HuH-7.5 (cell line): Measurements from ENCODE around the gene HOXD13.

Experiments
- DNase-seq: peaks from one replicate; pipeline ENCODE4 v3.0.0; 2011; ENCODE audit warnings: low spot score

Gene HOXD13

DNA sequence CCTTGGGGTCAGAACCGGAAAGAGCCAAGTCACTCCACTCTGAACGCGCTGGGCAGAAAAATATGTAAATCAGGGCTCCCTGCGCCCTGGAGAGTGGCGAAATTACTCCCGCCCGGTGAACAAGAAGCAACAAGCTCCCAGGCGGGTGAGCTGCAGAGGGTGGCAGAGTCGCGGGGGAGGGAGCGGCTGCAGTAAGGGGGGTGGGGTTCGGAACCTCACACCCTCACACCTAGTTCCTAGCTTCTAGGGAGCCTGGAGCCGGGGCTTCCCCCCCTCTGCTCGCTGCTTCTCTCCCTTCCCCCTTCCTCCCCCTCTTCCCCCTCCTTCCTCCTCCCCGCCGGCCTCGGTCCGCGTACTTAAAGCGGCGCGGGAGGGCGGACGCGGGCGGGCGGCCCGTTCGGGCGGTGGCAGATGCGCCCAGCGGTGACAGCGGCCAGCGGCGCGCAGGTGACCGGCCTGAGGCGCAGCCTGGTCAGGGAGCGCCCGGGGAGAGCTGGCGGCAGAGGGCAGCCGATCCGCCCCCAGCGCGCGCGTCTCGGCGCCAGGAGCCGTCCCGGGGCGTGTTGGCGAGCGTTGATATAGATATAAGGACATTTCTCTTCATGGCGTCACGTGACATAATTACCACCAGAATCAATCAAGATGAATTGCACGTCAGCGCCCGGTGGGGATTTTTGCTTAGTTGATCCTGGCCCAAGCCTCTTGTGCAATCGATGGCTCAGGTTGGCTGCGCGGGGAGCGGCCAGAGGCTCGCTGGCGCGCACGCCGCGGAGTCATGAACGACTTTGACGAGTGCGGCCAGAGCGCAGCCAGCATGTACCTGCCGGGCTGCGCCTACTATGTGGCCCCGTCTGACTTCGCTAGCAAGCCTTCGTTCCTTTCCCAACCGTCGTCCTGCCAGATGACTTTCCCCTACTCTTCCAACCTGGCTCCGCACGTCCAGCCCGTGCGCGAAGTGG lies 14.3 kb downstream of the HOXD13 start, which contains the start of gene HOXD11:
TSS of gene HOXD11 (plus strand) at position 700 of the 959 bp plus-strand sequence. CDS start at position 776, 76 bp downstream.
- peak; percentile 91 for DNase-seq

DNA sequence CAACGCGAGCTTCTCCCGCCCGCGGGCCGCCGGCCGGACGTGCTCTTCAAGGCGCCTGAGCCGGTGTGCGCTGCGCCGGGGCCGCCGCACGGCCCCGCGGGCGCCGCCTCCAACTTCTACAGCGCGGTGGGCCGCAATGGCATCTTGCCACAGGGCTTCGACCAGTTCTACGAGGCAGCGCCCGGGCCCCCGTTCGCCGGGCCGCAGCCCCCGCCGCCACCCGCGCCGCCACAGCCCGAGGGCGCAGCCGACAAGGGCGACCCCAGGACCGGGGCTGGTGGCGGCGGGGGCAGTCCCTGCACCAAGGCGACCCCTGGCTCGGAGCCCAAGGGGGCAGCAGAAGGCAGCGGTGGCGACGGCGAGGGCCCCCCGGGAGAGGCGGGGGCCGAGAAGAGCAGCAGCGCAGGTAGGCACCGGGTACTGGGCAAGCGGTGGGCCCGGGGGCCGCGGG lies 15.2 kb downstream of the HOXD13 start:
- DNase-seq = no peak

DNA sequence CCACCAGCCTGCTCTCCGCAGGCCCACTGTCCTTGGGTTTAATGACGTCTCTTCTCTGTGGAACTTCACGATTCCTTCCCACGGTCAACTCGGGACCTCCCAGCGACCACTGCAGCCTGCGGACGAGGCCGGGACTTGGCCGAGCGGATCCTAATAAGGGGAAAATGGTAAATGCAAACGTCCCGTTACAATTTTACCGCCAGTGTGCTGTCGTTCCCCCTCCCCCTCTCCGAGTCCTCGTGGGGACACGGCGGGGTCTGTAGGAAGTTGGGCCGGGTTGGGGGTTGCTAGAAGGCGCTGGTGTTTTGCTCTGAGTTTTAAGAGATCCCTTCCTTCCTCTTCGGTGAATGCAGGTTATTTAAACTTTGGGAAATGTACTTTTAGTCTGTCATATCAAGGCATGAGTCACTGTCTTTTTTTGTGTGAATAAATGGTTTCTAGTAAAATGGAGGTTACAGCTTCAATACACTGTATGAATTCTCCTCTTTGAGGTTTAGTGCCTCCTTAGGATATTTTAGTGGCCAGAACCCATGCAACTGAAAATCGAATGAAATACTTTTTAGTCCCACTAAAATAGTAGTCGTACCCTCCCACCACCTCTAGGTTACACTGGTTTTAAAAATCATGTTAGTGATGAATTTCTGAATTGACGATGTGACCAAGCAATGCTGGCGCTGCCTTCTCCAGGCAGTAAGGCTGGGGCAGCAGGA lies 16.8 kb downstream of the HOXD13 start:
- DNase-seq = no peak

GRCh38 chr2:176109946-176110345 lies 17.4 kb downstream of the HOXD13 start:
- no peak for DNase-seq

- DNase-seq = no peak
Observed at GRCh38 chr2:176110415-176111308, 18.1 kb downstream of the HOXD13 start.

- peak; percentile 95 for DNase-seq
Observed at GRCh38 chr2:176111309-176111663, 18.8 kb downstream of the HOXD13 start.

- no peak for DNase-seq
Observed at GRCh38 chr2:176111846-176112374, 19.4 kb downstream of the HOXD13 start.

DNA sequence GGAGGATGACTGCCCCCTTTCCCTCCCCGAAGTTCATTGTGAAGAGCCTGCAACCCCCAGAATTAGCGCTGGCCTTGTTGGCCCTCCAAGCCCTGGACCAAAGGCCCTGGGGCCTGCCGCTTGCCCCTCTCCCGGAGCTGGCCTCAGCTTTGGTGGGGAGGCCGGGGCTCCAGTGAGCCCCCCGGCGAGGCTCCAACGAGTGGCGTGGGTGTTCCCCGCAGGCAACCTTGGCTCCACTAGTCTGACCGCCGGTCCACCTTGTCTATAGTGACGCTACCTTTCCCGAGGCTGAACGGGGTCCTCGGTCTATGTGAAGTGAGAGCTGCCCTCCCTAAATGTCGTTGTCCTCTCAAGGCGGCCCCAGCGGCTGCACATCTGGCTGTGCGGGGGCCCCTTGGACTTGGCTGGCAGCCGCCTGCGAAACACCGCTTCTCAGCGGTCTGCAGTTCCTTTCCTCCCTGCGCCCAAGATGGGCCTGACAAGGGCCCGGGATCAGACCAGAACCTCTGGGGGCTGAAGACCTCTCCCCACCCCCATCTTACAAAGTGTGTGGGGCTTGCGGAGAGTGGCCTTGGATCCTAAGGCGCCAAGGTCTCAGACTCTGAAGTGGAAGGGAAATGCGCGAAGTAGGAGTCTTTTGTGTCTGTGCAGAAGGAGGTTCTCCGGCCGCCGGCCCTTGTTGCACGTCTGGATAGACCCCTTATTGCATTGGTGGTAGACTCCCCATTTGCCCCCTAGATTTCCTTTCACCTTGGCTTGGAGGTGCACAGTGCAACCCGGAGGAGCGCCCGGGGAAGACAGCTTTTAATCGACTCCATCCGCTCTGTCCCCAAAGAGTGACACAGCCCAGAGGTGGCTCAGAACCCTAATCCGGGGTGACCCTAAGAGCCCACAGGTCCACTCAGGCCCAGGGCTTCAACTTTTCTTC lies 20.1 kb downstream of the HOXD13 start:
- DNase-seq = no peak

GRCh38 chr2:176114120-176114929 lies 21.8 kb downstream of the HOXD13 start:
- DNase-seq = no peak

DNA sequence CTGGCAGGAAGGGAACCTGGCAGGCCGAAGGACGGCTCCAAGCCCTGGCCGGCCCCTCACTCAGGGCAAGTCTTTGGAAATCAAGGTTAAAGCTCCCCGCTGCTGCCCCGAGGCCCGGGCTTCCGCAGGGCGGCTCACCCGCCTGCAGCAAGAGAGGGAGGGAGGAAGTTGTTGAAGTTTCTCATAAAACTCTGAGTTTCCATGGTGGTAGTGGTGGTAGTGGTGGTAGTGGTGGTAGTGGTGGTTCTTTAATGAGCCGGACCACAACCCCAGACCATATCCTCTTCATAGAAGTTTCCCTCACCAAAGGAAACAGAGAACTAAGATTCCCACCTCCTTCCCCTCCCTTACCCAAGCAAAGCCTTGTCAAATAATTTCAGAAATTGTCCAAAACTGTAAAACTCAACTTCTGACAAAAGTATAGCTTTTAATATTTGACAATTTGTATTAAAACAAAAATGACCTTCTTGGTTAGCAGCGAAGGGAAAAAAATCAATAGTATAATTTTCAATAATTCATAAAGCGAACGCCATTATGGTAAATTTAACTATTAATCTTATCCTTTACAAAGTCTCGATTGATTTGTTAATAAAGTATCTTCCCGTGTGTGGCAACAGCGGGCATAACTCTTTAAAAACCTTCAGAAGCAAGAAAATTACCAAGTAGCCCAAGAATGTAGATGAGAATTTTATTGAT lies 22.6 kb downstream of the HOXD13 start:
- no peak for DNase-seq

GRCh38 chr2:176115883-176116813 lies 23.6 kb downstream of the HOXD13 start, which contains the start of gene HOXD10:
Gene HOXD10, plus strand, starts transcription at chr2:176116778. Its CDS starts 56 bp downstream, at chr2:176116834.
- peak; percentile 94 for DNase-seq

DNA sequence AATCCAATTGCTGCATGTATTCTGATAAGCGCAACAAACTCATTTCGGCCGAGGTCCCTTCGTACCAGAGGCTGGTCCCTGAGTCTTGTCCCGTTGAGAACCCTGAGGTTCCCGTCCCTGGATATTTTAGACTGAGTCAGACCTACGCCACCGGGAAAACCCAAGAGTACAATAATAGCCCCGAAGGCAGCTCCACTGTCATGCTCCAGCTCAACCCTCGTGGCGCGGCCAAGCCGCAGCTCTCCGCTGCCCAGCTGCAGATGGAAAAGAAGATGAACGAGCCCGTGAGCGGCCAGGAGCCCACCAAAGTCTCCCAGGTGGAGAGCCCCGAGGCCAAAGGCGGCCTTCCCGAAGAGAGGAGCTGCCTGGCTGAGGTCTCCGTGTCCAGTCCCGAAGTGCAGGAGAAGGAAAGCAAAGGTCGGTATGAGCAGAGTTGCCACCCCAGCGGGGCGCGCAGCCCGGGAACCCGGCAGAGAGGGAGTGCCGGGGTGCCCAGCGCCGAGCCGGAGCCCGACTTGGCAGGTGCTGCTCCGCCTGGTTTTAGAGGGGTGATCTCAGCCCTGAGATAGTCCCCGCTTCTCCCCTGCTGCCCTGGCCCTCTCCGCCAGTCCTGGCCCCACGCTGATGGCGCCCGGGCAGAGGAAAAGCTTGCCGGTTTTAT lies 24.8 kb downstream of the HOXD13 start:
- DNase-seq = no peak

- no peak for DNase-seq
Observed at GRCh38 chr2:176117823-176118371, 25.4 kb downstream of the HOXD13 start.

GRCh38 chr2:176118601-176119339 lies 26.2 kb downstream of the HOXD13 start:
- DNase-seq = peak; percentile 80

DNA sequence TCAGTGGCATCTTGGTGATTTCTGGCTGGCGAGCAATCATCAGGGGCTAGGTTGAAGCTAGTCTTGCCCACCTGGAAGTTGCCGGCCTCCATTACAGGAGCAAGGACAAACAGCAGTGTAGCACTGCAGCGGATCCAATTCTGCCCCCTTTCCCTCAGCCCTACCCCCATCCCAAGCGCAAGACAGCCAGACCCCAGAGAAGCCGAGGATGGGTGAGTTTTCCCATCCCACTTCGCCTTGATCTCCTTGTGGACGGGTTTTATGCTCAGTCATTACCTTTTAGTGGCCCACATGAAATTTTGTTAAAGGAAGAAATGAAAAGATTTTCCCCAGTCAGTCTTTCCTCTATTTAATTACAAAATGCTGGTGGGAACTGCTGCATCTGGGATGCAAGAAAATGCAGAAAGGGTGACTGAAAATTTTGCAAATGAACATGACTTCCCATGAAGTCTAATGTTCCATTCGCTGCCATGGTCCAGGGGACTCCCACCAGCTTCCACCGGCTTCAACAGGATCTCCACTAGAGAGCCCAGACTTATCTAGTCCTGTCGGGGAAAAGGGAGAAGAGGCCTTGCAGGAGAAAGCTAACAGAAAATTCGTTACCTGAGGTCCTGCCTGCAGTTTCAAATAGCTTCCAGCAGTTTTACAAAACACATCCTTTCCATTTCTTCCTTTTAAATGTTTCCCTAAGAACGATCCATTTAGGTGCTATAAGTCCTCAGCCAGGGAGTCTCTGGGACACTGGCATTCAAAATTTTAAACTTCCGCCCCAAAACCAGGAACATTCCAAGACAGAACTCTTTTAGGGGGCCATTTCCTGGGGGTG lies 28.1 kb downstream of the HOXD13 start:
- no peak for DNase-seq
